Progenitor cell of endocrine pancreas (in vitro differentiated cells): Measurements from ENCODE around the gene WSB2. TPM values are rescaled to one million over a fixed set of nuclear protein-coding genes. Genes with fewer than 3 reads are reported as not detected.

Experiments
- DNase-seq: peaks from one replicate; pipeline ENCODE4 v3.0.0; 2021; ENCODE audit warnings: low spot score; ENCODE audit not compliant: unreplicated experiment
- H3K27ac Mint-ChIP-seq: 2 replicates; pipeline ENCODE4 v1.8.0; 2021; ENCODE audit warnings: mild to moderate bottlenecking, moderate library complexity, mixed read lengths
- H3K27me3 Mint-ChIP-seq: 2 replicates; pipeline ENCODE4 v1.8.0; 2021; ENCODE audit warnings: mixed read lengths
- H3K36me3 Mint-ChIP-seq: 2 replicates; pipeline ENCODE4 v1.8.0; 2022; ENCODE audit warnings: mixed read lengths; ENCODE audit not compliant: insufficient read depth
- H3K4me1 Mint-ChIP-seq: 2 replicates; pipeline ENCODE4 v1.8.0; 2021; ENCODE audit warnings: low read depth, mixed read lengths
- H3K4me3 Mint-ChIP-seq: 2 replicates; pipeline ENCODE4 v1.8.0; 2021; ENCODE audit warnings: low read depth, mild to moderate bottlenecking, moderate library complexity, mixed read lengths
- H3K9me3 Mint-ChIP-seq: 2 replicates; pipeline ENCODE4 v1.8.0; 2021; ENCODE audit warnings: low read depth, mixed read lengths
- long read RNA-seq: library from polyadenylated mRNA; unstranded; transcript quantifications from one replicate; pipeline ENCODE4 v2.0.0, GENCODE V29; 2020
- total RNA-seq: library from RNA; stranded (reverse); gene quantifications from 2 replicates; pipeline ENCODE4 v1.2.1, GENCODE V29; 2021
- TF ChIP-seq, protein P1 (sequence below): fragments of 200-600 bp; sonication (generic); IDR thresholded peaks from one replicate; pipeline ENCODE4 v1.5.0; 2021; ENCODE audit warnings: antibody characterized with exemption, mild to moderate bottlenecking; ENCODE audit not compliant: unreplicated experiment

Gene WSB2
- total RNA-seq = 45.9 and 46.9 TPM in 2 replicates
- long read RNA-seq, transcript WSB2-201 (9 exons, 2,646 nt) = major isoform, 12 of 57 reads
- long read RNA-seq, partial matches to known transcripts = 39 of 57 reads
- long read RNA-seq, other reads (novel, unspliced or antisense) = 4 of 57 reads

DNA sequence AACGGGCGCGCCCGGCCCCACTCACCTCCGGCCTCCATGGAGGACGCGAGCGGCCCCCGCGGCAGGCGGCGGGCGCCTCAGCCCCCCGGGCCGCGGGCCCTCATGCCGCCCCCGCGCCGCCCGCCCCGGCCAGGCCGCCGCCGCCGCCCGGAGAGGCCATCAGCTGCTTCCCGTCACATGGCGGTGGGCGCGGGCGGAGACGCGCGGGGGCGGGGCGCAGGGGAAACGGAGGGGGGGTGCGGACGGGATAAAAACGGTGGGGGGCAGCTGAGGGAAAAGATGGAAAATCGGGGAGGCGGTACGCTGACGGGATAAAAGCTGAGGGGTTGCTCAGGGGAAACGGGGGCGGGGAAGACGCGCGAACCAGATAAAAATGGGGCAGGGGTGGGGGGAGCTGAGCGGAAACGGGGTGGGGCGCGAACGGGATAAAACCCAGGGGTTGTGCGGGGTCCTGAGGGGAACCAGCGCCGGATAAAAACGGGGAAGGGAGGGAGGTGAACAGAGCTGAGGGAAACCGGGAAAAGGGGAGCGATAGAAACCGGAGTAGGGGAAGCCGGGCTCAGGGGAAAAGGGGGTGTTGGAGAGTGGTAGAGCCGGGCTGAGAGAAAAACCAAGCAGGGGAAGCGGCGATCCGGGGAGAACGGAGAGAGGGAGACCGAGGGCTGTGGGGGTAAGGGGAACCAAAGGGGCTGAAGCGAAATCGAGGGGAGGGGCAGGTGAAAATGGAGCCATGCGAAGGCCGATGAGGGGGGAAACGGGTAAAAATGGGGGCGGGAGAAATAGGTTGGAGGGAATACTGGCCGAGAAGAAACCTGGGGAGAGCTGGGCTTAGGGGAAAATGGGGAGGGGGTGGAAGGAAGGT is at the start of gene WSB2:
TSS of gene WSB2 (minus strand) at position 169 of the 862 bp plus-strand sequence. CDS start at position 38, 131 bp downstream.
- DNase-seq = peak; percentile 20
- Mint-ChIP-seq H3K4me3 (peak within 1 kb of the TSS; percentile 89), H3K4me1 (peaks cover 29% of the 10 kb centered on the region), H3K36me3 (peaks cover 1% of the 10 kb centered on the region), H3K27ac (peak within 1 kb of the TSS; percentile 95), H3K27me3 (no peaks in the 10 kb centered on the region), H3K9me3 (no peaks in the 10 kb centered on the region)
- TF ChIP-seq, protein P1, sequence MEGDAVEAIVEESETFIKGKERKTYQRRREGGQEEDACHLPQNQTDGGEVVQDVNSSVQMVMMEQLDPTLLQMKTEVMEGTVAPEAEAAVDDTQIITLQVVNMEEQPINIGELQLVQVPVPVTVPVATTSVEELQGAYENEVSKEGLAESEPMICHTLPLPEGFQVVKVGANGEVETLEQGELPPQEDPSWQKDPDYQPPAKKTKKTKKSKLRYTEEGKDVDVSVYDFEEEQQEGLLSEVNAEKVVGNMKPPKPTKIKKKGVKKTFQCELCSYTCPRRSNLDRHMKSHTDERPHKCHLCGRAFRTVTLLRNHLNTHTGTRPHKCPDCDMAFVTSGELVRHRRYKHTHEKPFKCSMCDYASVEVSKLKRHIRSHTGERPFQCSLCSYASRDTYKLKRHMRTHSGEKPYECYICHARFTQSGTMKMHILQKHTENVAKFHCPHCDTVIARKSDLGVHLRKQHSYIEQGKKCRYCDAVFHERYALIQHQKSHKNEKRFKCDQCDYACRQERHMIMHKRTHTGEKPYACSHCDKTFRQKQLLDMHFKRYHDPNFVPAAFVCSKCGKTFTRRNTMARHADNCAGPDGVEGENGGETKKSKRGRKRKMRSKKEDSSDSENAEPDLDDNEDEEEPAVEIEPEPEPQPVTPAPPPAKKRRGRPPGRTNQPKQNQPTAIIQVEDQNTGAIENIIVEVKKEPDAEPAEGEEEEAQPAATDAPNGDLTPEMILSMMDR = no peak

DNA sequence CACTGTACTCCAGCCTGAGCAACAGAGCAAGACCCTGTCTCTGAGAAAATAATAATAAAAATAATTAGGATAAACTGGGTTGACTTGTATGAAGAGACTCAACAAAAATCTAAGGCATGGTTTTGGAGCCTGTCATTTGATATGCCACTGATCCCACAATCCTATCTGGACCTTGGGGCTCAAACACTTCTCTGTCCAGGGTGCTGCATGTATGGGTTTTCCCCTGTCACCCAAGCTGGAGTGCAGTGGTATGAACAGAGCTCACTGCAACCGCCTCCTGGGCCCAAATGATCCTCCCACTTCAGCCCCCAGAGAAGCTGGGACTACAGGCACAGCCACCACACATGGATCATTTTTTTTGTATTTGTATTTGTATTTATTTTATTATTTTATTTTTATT is 48.1 kb upstream of the WSB2 start:
- Mint-ChIP-seq H3K4me3 (no peak overlapping the region), H3K9me3 (no peaks in the 10 kb centered on the region), H3K36me3 (no peaks in the 10 kb centered on the region), H3K27ac (no peak overlapping the region), H3K27me3 (no peaks in the 10 kb centered on the region), H3K4me1 (peaks cover 8% of the 10 kb centered on the region)
- no peak for DNase-seq
- TF ChIP-seq, protein P1 = no peak

DNA sequence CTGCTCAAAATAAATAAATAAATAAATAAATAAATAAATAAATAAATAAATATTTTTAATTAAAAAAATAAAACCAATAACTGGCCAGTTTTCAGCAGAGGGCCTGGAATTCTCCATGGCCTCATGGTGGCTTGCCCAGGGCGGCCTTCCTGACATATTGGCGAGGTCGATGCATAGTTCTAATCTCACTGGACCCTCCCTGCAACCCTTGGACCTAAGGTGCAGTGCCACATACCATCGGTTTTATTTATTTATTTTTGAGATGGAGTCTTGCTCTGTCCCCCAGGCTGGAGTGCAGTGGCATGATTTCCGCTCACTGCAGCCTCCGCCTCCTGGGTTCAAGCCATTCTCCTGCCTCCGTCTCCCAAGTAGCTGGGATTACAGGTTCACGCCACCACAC is 46.7 kb upstream of the WSB2 start:
- TF ChIP-seq, protein P1 = no peak
- Mint-ChIP-seq H3K4me3 (no peak overlapping the region), H3K4me1 (peaks cover 12% of the 10 kb centered on the region), H3K27ac (no peak overlapping the region), H3K27me3 (no peaks in the 10 kb centered on the region), H3K9me3 (no peaks in the 10 kb centered on the region), H3K36me3 (no peaks in the 10 kb centered on the region)
- DNase-seq = no peak

DNA sequence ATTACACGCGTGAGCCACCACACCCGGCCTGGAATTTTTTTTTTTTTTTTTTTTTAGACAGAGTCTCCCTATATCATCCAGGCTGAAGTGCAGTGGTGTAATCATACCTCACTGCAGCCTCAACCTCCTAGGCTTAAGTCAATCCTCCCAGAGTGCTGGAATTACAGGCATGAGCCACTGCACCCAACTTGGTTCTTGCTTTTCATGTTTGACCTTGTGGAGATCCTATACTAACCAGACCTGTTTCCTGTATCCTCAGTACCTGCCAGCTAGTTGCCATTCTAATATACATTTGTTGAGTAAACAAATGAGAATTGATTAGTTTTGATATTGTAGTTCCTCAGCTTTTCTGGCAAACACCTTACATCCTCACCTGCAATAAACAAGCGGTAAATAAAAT is 46.0 kb upstream of the WSB2 start:
- H3K4me3 Mint-ChIP-seq = no peak overlapping the region
- TF ChIP-seq, protein P1 = no peak
- H3K9me3 Mint-ChIP-seq = no peaks in the 10 kb centered on the region
- H3K36me3 Mint-ChIP-seq = no peaks in the 10 kb centered on the region
- H3K27me3 Mint-ChIP-seq = no peaks in the 10 kb centered on the region
- DNase-seq = no peak
- H3K27ac Mint-ChIP-seq = peak overlapping the region; percentile 78
- peaks cover 12% of the 10 kb centered on the region for H3K4me1 Mint-ChIP-seq

DNA sequence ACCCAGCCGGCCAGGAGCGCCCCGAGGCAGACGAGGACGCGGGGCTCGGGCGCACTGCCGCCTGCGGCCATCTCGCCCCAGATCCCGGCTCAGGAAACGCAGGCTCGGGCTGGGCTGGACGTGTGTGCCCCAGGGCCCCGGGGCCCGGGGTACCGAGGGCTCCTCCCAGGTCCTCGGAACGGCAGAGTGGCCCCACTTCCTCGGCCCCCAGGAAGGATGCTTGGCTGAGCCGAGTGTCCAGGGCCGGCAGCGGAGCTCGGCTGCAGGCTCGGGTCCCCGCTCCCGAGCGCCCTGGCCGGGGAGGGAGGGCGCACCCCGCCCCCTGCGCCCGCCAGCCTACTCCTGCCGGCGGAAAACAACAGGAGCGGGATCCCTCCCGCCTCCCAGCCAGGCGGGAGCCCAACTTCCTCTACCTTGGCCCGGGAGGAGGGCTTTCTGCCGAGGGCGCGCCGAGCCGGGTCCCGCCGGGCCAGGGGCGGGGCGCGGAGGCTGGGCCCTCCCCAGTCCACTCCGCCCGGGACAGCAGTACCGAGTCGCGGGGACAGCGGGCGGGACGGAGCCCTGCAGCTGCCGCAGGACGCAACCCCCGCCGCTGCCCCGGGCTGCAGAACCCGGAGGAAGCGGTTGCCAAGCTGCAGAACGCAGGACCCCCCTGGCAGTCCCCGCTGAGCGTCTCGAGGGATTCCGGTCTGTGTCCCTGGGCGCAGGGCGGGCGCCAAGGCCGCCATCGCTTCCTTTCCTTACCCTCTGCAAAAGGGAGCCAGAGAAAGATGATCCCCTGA is 42.8 kb upstream of the WSB2 start, which contains the start of gene VSIG10:
TSS of gene VSIG10 (minus strand) at position 411 of the 782 bp plus-strand sequence. CDS start at position 71, 340 bp downstream.
- peak; percentile 58 for DNase-seq
- H3K36me3 Mint-ChIP-seq = no peaks in the 10 kb centered on the region
- H3K27ac Mint-ChIP-seq = peak within 1 kb of the TSS; percentile 90
- TF ChIP-seq, protein P1 = peak; percentile 4
- H3K9me3 Mint-ChIP-seq = no peaks in the 10 kb centered on the region
- peak within 1 kb of the TSS; percentile 88 for H3K4me3 Mint-ChIP-seq
- peaks cover 12% of the 10 kb centered on the region for H3K4me1 Mint-ChIP-seq
- no peaks in the 10 kb centered on the region for H3K27me3 Mint-ChIP-seq
